Dermis microvascular lymphatic vessel endothelial cell (primary cell): Measurements from ENCODE around the gene MMP21. TPM values are rescaled to one million over a fixed set of nuclear protein-coding genes. Genes with fewer than 3 reads are reported as not detected.
A peak's percentile ranks its signal among the peaks of the same experiment; 100 is the strongest.

Experiments used
- DNase-seq, 2 donors: peaks; one replicate each; pipeline versions ENCODE4 v3.0.0 to v3.0.0-alpha.2; 2010; ENCODE audit warnings: low read depth in 2 of 2
- total RNA-seq: library from RNA; depleted of rRNA; stranded (reverse); fragments of >200 nt; gene quantifications from 2 replicates; pipeline ENCODE4 v1.2.1, GENCODE V29; 2014

The MMP21 gene, protein sequence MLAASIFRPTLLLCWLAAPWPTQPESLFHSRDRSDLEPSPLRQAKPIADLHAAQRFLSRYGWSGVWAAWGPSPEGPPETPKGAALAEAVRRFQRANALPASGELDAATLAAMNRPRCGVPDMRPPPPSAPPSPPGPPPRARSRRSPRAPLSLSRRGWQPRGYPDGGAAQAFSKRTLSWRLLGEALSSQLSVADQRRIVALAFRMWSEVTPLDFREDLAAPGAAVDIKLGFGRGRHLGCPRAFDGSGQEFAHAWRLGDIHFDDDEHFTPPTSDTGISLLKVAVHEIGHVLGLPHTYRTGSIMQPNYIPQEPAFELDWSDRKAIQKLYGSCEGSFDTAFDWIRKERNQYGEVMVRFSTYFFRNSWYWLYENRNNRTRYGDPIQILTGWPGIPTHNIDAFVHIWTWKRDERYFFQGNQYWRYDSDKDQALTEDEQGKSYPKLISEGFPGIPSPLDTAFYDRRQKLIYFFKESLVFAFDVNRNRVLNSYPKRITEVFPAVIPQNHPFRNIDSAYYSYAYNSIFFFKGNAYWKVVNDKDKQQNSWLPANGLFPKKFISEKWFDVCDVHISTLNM
- total RNA-seq: 0.13 and 0.51 TPM in 2 replicates

DNA sequence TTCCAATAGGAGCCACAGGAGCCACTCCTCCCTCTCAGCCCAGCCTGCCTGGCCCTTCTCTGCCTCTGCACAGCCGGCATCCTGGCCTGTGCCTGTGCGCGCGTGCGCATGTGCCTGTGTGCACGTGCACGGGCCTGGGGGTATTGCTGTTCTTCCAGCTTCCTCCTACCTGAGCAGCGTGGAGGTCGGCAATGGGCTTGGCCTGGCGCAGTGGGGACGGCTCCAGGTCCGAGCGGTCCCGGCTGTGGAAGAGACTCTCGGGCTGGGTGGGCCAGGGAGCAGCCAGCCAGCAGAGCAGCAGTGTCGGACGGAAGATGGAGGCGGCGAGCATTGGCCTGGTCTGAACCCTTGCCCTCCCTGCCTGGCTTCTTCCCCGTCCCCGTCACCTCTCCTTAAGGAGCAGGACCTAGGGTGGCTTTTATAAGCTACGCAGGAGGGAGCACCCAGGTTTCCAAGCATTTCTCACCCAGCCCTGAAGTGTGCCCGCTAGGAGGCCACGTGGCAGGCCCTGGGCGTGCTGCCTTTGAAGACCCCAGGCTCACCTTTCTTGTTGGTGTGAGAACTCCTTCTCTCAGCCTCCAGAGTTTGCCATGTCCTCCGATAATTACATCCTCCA lies at the start of gene MMP21:
TSS of gene MMP21 (minus strand) at position 331 of the 616 bp plus-strand sequence. CDS start at position 331, 0 bp downstream.
- DNase-seq: no peak

DNA sequence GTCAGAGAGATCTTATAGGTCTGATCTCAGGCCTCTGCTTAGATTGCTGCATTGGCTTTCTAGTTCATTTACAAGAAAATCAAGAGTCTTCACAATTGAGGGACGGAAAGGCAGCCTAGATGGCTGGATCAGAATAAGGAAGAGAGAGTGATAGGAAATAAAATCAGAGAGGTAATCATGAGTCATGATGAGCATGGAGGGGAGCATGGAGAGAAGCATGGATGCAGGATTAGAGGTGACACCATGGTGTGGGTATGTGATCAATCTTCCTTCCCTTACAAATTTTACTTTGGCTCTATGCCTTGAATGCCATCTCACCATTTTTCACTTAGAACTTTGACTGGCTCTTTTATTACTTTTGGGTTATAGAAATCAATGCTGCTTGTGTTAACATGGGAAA lies 49.1 kb upstream of the MMP21 start:
- DNase-seq: no peak

DNA sequence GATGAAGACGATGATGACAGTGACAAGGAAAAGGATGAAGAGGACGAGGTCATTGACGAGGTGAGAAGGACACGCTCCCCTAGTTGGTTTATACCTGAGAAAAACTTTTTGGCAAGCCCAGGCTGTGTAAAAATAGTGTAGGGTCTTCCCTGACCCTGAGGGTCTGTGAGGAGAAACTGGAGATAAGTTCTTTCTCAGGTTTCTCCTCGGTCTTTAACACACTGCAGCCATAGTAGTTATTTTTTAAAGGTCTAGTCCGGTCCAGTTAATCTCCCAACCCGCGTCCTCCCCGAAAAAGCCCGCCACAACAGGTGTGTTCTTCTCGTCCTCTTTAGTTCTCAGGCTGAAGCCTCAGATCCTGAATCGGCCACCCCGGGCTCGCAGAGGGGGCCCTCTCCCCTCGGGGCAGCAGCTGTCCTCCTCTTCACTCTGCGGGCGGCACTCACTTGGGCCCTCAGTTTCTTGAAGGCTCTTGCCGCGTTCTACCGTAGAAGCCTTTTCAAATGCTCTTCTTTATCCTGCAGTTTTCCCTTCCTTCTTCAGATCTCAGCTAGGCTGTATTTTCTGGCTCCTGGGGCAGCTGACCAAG lies 48.1 kb upstream of the MMP21 start:
- peak in 1 of 2 donors; percentile 17 for DNase-seq

DNA sequence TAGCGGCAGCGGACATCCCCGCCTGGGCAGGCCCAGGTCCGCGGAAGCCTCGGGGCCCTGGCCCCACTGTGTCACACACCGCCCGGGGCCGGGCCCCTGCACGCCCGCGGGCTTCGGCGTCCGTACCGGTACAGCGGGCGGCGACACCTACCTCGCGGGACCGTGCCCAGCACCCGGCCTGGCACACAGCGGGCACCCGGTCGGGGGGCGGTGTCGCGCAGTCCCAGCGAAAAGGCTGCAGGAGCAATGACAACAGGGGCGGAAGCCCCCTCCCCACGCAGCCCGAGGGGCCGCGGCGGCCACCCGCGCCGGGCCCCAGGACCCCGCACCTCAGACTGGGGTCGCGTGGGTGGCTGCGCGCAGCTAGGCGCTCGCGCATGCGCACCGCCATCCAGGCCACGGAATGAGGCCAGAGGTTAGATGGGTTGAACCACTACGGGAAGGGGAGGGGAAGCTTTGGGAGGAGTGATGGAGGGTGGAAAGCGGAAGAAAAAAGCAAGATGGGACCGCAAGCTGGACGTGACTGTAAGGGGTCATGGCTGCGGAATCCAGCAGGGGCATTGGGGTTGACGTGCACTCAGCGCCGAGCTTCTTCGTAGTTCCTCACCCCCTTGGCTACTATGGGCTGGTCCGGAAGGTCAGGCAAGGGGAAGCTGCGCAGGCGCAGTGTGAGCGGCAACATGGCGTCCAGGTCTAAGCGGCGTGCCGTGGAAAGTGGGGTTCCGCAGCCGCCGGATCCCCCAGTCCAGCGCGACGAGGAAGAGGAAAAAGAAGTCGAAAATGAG lies 47.4 kb upstream of the MMP21 start, which contains the start of the genes BCCIP and UROS:
TSS of gene BCCIP (plus strand) at position 669 of the 785 bp plus-strand sequence. CDS start at position 681, 12 bp downstream.
TSS of gene UROS (minus strand) at position 381 of the 785 bp plus-strand sequence. CDS start 6,759 bp downstream, outside the sequence.
- peak; percentile 86 to 91 for DNase-seq

DNA sequence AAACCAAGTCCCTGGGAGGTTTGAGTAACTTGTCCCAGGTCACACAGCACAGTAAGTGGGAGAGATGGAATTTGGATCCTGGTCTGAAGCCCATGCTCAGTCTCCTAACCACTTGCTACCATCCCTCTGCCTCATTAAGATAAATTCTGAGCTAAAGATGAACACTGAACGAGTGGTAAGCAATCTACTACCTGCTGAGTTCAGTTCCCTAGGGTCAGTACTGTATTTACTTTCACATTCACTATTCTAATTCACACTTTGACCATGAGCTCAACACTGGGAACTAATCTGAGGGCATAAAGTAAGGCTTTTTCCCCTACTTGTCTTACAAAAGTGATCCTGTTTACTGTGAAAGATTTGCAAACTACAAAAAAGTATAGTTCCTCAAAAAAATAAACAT lies 45.1 kb upstream of the MMP21 start:
- no peak for DNase-seq

DNA sequence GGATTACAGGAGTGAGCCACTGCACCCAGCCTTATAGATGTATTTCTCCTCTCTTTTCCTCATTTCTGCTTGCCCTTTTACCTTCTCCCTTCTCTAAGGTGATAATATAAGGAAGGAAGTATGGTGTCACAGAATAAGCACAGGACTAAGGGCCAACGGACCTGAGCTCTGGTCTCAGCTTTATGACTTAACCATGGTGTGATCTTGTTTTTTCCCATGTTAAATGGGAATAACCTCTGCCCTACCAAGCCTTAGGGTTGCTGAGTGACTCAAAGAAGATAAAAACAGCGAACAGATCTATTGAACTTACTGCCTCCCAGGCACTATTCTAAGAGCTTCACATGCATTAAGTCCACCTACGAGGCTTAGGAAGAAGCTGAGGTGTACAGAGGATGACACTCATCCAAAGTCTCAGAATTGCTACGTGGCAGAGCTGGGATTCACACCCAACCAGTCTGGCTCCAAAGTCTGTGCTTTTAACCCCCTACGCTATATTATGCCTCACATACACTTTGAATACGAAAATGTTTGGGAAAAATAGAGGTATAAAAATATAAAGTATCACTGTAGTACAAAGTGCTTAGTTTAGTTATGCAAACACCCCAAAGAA lies 41.8 kb upstream of the MMP21 start:
- DNase-seq: no peak

DNA sequence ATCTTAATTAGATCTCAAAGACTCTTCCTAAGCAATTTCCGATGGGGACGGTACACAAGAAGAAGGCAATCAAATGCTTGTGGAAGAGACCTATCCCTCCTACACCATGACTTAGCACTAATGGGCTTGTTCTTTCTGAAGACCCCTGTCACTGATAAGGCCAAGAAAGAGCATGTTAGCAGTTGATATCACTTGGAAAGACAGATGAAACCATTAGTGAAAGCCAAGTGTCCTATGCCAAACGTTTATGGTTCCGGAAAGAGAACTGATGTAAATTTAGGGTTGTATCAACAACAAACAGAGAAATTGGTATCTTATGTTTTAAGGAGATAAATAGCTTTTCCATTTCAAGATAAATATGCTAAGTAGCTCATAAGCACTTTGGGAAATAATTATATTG lies 40.9 kb upstream of the MMP21 start:
- DNase-seq: no peak

DNA sequence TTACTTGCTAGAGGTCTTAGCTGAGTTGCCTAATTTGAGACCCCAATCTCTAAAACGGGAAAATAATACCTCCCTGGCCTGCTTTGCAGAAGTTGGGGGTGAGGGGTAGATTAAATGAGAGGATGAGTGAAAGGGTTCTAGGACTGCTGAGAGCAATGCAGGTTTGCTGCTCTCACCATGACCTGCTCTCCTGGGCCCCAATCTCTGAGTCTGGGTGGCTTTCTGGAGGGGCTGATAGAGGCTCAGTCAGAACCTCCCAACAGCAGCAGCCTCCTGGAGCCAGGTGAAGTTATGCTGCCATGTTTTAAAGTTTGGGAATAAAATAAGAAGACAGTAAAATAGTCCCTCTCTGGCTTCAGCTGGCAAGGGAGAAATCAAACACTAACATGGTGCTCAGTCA lies 40.1 kb upstream of the MMP21 start:
- no peak for DNase-seq

DNA sequence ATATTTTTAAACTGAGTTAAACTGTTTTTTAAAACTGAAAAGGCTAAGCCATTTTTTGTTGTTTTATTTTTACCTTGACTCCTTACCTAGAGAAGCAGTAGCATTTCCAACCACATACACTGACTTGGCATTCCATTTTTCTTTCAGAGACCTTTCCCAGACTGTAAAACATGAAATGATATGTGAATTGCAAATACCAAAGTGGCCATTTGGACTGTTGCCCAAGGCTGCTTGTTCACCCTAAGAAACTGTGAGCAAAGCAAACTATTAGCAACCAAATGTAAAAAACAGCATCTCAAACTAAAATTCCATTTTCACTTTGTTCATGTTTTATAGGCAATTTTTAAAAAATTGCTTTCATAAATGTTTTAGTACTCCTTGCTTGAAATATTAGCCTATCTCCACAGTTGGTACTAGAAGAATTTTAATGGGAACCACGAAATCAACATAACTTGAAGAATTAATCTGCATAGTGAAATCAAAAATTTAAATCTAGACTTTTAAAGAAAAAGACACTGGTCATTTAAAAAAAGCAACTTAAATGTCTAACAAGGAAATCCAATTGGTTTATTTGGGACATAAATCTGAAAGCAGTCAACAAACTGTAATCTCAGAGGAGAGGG lies 36.6 kb upstream of the MMP21 start:
- no peak for DNase-seq

DNA sequence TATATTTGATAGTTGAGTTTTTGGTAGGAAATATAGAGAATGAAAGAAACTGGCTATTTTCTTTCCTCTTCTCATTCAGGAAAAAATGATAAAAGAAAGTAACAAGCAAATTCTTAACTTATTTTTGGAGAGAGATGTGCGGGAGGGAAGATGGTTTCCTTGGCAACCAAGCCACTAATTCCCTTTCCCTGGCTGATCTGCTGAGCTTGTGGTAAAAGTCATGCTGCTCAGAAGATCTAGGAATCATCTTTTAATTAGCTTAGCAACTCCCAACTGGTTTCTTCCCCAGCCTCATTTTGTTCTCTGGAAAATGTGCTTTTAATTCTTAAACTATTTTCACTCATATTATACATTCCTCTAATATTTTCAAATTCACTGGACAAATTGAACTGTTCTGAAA lies 35.6 kb upstream of the MMP21 start:
- no peak for DNase-seq

DNA sequence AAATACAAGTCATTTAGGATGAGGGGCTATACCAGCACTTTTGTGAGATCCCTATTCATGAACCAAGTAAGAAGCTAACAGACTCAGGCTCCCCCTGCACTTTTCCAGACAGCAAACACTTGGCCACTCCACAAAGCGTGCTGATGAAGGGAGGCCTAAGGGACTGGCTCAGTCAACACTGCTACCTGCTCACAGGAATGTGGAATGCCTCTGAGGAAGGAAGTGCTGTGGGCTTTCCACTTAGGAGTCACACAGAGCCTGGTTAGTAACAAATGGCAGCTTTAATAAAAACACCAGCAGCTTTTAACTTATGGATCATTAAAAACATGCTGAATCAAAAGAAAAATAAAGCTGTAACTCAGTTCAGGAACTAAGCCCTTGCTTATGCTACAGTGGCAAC lies 32.4 kb upstream of the MMP21 start:
- DNase-seq: peak; percentile 39 to 46

DNA sequence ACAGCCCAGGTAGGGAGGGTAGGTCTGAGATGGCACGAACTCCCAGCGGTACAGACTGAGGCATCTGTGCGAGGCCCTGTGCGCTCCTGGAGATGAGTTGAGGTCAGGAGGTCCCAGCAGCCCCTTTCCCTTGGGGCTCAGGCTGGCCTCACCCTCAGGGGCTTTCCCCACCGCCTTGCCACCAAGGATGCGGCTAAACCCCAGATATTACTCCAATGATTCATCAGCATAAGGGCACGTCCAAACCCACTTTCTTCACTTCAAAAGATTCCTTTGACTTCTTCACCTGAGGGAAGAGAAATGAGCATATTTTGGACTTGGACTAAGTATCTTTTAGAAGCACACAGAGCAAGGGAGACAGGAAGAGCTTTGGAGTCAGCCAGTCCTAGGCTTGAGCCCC lies 27.1 kb upstream of the MMP21 start:
- DNase-seq: no peak

DNA sequence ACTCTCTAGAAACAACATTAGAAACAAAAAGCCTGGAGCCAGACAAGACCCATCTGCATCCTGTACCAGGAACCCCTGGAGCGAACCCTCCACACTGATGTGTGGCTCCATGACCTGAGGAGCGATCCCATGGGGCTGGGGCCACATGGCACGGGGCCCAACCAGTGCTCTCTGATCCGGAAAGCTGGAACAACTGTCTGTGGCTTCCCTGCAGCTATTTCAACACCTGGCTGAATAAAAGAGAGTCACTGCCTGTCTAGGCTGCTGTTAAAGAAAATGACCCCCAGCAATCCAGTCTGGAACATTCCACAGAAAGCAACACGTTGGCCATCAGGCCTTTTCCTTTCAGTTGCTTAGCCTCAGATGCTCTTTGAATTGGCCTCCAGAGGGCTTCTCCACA lies 26.5 kb upstream of the MMP21 start:
- DNase-seq: peak; percentile 79 to 91

DNA sequence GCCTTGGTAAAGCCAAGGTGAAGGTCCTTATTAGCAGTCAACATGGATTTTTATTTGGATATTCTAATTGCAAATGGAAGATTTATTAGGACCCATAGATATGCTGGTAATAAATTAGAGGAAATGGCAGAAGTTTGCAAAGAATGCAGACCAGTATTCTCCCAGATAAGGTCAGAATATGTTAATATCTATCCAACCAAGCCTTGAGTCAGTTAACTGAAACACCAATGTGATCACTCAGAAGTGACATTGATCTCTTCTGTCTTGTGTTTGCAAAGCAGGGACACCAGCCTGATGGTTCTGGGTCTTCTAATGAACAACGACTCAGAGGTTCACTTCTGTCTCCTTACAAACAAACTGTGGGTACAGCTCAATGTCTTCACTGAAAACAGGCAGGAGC lies 26.0 kb upstream of the MMP21 start:
- no peak for DNase-seq

DNA sequence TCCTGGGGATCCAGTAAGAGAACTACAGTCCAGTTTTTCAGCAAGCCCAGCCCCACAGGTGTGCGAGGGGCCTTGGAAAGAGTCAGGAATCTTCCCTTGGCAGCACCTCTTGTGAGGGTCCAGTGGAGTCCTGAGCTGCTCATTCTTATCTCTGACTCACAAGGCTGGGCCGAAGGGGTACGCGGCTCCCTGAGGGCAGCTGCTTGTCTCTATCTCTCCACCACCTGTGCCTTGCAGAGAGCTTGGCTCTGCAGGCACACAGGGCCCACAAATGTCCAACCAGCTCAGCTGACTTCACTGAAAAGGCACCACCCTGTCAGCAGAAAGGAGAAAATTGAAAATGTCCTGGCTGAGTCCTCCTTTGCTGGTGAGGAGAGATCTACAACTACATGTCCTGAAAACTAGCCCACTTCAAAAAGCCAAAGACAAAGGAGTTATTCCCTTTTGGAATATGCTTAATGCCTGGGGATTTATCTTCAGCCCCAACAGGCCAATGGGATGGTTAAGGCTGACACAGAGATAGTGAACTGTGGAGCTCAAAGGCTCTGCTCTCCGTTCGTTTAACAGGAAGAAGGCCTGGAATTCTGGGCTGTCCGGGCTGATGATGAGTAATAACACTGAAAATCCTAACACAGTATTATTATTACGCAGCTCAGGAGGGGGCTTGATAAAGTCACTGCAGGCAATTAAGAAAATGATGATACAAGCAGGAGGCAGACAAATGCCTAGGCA lies 24.0 kb upstream of the MMP21 start:
- DNase-seq: no peak

DNA sequence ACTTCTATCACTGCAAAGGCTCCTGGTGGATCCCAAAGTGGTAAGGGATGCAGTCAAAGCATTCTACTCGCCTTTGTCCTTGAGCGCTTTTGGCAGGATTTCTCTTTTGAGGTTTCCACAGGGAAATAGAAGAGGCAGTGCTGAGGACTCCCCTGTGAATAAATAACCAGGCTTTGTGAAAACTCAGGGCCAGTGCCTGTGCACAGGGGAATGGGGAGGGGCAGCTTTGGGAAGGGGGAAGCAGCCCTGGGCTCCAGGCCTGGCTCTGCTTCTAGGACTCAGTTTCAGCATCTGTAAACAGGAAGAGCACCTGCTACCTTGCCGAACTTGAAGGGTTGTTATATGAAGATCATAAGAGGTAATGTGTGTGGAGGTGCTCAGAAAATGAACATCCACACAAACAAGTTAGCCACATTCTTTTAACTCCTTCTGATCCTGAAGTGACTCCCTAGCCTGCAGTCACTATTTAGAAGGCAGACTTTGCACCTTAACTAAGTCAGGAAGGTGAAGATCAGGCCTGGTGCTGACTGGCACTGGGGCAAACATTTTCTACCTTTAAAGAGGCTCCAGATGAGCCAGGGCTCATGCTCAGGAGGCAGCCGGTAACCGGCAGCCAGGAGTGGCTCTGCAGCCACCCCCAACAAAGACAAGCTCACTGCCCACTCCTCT lies 22.5 kb upstream of the MMP21 start:
- no peak for DNase-seq

DNA sequence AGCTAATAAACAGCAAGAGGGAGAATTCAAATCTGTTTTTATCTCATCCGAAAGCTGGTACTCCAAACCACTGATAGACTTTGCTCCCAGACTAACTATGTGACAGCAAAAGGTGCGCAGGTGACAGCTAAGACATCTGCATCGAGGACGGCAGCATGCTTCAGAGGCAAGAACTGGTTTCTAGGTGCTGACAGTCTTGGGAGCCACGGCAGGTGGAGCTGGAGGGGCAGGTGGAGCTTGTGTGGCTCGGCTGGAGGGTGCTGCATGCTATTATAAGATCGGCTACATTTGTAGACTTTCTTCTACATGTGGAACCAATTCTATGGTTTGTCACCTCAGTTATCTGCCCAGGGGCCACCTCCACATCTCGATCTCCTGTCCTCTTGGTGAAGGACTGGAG lies 21.8 kb upstream of the MMP21 start:
- no peak for DNase-seq

DNA sequence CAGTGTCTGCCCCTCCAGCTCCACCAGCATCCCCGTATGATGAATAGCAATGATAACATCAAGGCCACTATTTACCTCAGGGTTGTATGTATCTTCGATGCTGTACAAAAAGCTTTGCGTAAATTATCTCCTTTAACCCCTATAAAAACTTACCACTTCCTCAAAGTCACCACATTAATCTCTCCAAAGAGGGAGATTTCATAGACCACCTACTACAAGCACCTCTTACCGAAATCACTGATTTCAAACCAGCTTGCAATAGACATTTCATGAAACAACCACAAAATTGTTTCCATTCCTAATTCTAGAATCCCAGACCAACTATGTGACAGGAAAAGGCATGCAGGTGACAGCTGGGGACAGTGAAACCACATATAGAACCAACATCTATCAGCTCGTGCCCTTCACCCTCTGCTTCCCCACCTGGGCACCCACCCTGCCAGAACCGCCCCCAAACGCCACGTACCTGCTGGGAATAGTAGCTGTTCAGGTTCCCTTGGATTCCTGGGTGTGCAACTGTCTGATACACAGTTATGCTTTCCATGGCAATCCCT lies 20.1 kb upstream of the MMP21 start:
- no peak for DNase-seq

DNA sequence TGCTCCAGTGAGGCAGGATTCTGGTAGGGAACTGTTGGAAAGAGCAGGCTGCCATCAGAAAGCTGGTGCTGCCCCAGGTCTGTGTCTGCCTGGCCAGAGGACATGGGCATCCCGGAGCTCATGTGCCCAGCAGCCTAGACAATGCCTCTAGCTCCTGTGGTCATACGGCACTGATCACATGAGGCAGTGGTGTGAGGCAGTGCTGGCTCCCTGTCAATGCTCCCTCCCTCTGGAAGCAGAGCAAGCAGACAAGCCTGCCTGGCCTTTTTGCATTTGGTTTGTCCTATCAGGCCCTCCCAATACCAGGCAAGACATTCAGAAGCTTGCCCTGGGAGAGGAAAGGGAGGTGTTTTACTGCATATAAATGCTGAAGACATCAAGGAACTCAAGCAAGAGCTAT lies 19.5 kb upstream of the MMP21 start:
- DNase-seq: no peak
